ENCODE measurements around the gene BMP7.

BMP7 gene

DNA sequence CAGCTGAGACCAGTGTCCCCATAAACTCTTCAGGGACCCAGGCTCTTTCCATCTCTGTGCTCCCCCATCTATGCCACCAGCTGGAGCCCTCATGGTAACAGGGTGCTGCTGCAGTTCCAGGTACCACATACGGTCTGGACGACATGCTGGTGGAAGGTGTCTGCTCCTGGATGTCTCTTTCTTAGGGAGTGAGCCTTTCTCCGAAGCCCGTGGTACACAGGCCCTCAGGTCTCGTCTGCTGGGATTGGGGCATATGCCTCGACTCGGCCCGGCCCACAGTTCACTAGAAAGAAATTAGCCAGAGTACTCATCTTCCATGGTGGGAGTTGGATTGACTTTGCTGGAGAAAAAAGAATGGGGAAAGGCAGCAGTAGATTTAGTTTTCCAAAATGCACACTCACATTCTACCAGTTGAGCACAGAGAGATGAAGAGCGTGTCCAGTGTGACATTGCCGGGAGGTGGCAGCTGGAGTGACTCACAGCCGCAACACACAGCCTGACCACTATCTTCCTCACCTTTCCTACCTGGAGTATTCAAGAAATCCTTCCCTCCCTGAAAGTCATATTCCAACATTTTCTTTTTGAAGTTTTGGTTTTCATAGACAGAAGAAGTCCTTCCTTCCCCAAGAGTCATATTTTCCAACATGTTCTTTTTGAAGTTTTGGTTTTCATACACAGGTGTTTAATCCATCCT, 44.5 kb upstream of the BMP7 start:
- TF ChIP-seq, protein P1, sequence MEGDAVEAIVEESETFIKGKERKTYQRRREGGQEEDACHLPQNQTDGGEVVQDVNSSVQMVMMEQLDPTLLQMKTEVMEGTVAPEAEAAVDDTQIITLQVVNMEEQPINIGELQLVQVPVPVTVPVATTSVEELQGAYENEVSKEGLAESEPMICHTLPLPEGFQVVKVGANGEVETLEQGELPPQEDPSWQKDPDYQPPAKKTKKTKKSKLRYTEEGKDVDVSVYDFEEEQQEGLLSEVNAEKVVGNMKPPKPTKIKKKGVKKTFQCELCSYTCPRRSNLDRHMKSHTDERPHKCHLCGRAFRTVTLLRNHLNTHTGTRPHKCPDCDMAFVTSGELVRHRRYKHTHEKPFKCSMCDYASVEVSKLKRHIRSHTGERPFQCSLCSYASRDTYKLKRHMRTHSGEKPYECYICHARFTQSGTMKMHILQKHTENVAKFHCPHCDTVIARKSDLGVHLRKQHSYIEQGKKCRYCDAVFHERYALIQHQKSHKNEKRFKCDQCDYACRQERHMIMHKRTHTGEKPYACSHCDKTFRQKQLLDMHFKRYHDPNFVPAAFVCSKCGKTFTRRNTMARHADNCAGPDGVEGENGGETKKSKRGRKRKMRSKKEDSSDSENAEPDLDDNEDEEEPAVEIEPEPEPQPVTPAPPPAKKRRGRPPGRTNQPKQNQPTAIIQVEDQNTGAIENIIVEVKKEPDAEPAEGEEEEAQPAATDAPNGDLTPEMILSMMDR (IDR thresholded peaks at IDR 0.05; ENCODE audit: low read depth, low read length, missing control alignments) = no peak
- no peak for DNase-seq (ENCODE audit: low read depth)
- in situ Hi-C loops (cut with HindIII; ENCODE audit: low sequenced_read_pairs) = no loop called here
- no peak overlapping the region for H3K4me3 ChIP-seq (ENCODE audit: low read depth, low read length)

DNA sequence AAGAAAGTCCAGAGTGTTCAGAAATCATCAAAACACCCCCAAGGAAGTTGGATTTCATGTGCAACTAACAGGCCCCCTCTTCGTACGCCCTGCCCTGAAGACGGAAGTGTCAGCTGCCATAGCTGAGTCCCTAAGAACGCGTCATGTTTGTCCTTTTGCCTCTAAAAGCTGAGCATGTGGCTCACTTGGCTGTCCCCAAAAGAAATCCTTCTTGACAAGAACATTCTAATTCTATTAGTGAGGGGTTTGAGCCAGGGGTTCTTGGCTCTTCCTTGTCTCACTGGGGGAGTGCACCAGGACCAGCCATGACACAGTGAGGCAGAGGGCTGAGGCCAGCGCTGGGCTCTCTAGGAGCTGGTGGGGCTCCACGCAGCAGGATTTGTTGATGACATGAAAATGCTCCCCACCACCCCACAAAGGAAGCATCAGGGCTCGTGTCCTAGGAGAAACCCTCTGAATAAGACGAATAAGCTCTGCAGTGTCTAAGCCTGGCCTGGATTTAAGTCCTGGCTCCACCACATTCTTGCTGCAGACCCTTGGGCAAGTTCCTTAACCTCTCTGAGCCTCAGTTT, 43.2 kb upstream of the BMP7 start:
- TF ChIP-seq, protein P1 (IDR thresholded peaks at IDR 0.05; ENCODE audit: low read depth, low read length, missing control alignments) = no peak
- H3K4me3 ChIP-seq (ENCODE audit: low read depth, low read length) = no peak overlapping the region
- in situ Hi-C loops (cut with HindIII; ENCODE audit: low sequenced_read_pairs) = no loop called here
- no peak for DNase-seq (ENCODE audit: low read depth)

DNA sequence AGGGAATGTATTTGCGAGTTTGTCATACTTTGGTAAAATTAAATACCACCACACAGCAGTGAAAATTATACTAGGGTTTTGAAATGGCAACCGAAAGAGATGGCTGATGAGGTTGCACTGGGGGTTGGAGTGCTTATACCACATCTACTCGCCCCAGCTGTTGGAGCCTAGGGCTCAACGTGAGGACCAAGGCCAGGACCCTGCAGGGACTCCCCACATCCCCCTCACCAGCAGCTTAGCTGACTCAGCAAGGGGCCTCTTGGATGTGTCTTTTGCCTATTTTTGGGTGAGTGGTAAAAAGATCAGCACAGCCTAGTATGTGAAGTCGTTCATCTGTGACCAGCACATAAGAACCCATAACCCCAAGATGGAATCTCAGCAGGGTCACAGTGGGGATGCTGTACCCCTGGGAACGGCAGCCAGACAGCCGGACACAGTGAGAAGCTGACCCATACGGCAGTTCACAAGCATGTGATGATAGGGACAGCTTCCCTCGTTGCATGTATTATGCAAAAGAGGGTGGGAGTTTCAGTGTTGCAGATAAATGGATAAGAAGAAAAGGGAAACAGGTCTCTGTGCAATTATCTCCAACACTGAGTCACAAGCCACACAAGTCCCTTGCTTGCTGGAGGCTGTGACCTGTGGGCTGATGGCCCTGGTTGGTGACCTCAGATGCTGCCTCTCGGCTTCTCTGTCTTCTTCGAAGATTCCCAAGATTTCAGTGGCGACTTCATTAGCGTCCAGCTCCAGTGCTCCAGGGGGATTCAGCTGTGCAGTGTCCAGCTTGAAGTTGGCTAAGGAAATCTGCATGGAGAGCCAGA, 42.2 kb upstream of the BMP7 start:
- H3K4me3 ChIP-seq (ENCODE audit: low read depth, low read length) = no peak overlapping the region
- TF ChIP-seq, protein P1 (IDR thresholded peaks at IDR 0.05; ENCODE audit: low read depth, low read length, missing control alignments) = no peak
- no peak for DNase-seq (ENCODE audit: low read depth)
- in situ Hi-C loops (cut with HindIII; ENCODE audit: low sequenced_read_pairs) = no loop called here

DNA sequence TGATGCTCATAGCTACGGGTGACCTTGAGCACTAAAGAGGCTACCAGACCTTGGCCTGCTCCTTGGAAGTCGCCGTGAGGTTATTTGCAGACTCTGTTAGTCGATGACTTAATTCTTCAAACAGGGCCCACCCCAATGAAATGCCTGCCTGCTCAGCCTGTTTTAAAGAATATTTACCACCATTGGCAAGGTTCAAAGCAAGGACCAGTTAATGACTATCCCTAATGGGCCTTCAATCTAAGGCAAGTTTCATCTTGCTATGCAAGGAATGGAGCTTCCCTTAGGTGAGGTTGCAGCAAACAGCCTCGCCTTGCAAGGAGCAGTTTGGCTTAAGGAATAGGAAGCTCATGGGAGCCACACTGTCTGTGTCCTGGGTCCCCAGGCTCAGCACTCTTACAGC, 40.3 kb upstream of the BMP7 start:
- in situ Hi-C loops (cut with HindIII; ENCODE audit: low sequenced_read_pairs) = no loop called here
- TF ChIP-seq, protein P1 (IDR thresholded peaks at IDR 0.05; ENCODE audit: low read depth, low read length, missing control alignments) = no peak
- no peak overlapping the region for H3K4me3 ChIP-seq (ENCODE audit: low read depth, low read length)
- DNase-seq (ENCODE audit: low read depth) = no peak

DNA sequence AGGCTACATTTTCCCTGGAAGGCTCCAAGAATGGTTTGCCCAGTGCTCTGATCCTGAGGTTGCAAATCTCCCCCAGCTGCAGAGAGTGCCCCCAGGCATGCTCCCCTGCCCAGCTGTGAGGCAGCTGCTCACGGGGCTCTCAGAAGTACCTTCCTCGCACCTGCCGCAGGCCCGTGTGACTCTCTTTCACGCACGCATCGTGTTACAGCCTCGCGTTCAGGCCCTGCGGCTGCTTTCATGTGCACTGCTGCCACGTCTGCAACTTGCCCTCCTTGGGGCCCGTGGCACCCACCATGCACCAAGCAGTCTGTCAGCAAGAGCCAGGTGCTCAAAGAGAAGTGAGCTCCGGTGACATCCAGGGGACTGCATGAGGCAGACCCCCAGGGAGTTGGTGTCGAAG, 34.6 kb upstream of the BMP7 start:
- TF ChIP-seq, protein P1 (IDR thresholded peaks at IDR 0.05; ENCODE audit: low read depth, low read length, missing control alignments) = no peak
- DNase-seq (ENCODE audit: low read depth) = no peak
- in situ Hi-C loops (cut with HindIII; ENCODE audit: low sequenced_read_pairs) = no loop called here
- no peak overlapping the region for H3K4me3 ChIP-seq (ENCODE audit: low read depth, low read length)

DNA sequence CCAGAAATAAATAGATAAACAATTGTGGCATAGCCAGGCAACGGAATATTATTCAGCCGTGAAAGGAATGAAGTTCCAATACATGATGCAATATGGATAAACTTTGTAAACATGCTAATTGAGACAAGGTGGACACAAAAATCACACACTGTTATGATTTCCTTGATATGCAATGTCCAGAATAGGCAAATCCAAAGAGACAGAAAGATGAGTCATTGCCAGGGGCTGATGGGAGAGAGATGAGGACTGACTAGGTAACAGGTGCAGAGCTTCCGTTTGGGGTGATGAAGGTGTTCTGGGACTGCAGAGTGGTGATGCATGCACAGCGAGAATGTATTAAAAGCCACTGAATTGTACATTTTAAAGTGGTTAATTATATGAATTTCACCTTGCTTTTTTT, 32.0 kb upstream of the BMP7 start:
- H3K4me3 ChIP-seq (ENCODE audit: low read depth, low read length) = no peak overlapping the region
- DNase-seq (ENCODE audit: low read depth) = no peak
- in situ Hi-C loops (cut with HindIII; ENCODE audit: low sequenced_read_pairs) = no loop called here
- TF ChIP-seq, protein P1 (IDR thresholded peaks at IDR 0.05; ENCODE audit: low read depth, low read length, missing control alignments) = no peak
